SH-SY5Y (cell line): ENCODE measurements around the gene PRR15L.

Experiments used
- GATA2 ChIP-seq: IDR thresholded peaks from 2 replicates; pipeline ENCODE4 v1.6.1; 2011; ENCODE audit warnings: mild to moderate bottlenecking, low read depth, low read length
- GATA3 ChIP-seq: IDR thresholded peaks from 2 replicates; pipeline ENCODE4 v1.6.1; 2011; ENCODE audit warnings: low read depth, mild to moderate bottlenecking, low read length, moderate library complexity

- TF ChIP-seq GATA2: no peak
- TF ChIP-seq GATA3: no peak
Observed at GRCh38 chr17:47999582-47999981, 41.9 kb upstream of the PRR15L start.
